Chondrocyte (in vitro differentiated cells): ENCODE measurements around the gene ID3. TPM values are rescaled to one million over a fixed set of nuclear protein-coding genes. Genes with fewer than 3 reads are reported as not detected.

Source experiments
- DNase-seq: peaks from one replicate; pipeline ENCODE4 v3.0.0; 2021; ENCODE audit warnings: mixed read lengths, low spot score
- H3K27ac Mint-ChIP-seq: one replicate; pipeline ENCODE4 v1.8.0; 2021; ENCODE audit warnings: mild to moderate bottlenecking, moderate library complexity, mixed read lengths; ENCODE audit not compliant: unreplicated experiment
- H3K27me3 Mint-ChIP-seq: 2 replicates; pipeline ENCODE4 v1.8.0; 2021; ENCODE audit warnings: low read depth, mixed read lengths
- H3K36me3 Mint-ChIP-seq: 2 replicates; pipeline ENCODE4 v1.8.0; 2021; ENCODE audit warnings: low read depth, mixed read lengths
- H3K4me1 Mint-ChIP-seq: 2 replicates; pipeline ENCODE4 v1.8.0; 2021; ENCODE audit warnings: low read depth, mild to moderate bottlenecking, mixed read lengths
- H3K4me3 Mint-ChIP-seq: one replicate; pipeline ENCODE4 v1.8.0; 2021; ENCODE audit warnings: mild to moderate bottlenecking, moderate library complexity, mixed read lengths; ENCODE audit not compliant: unreplicated experiment
- H3K9me3 Mint-ChIP-seq: 2 replicates; pipeline ENCODE4 v1.8.0; 2021; ENCODE audit warnings: low read depth, mixed read lengths
- CTCF ChIP-seq: fragments of 200-600 bp; sonication (generic); IDR thresholded peaks from 2 replicates; pipeline ENCODE4 v1.5.0; 2021; ENCODE audit warnings: antibody characterized with exemption, mild to moderate bottlenecking, moderate library complexity
- total RNA-seq: library from RNA; stranded (reverse); gene quantifications from 3 replicates; pipeline ENCODE4 v1.2.1, GENCODE V29; 2021

ID3 gene
- total RNA-seq, 1 donor from 2014 or later = 81.8 TPM

- peaks cover 56% of the 10 kb centered on the region for H3K4me1 Mint-ChIP-seq
- no peaks in the 10 kb centered on the region for H3K36me3 Mint-ChIP-seq
- no peak overlapping the region for H3K27ac Mint-ChIP-seq
- H3K27me3 Mint-ChIP-seq = no peaks in the 10 kb centered on the region
- H3K4me3 Mint-ChIP-seq = no peak overlapping the region
- DNase-seq = no peak
- TF ChIP-seq CTCF = no peak
- peaks cover 6% of the 10 kb centered on the region for H3K9me3 Mint-ChIP-seq
Observed at GRCh38 chr1:23574265-23574754, 15.0 kb upstream of the ID3 start.

GRCh38 chr1:23573574-23574182 is 14.4 kb upstream of the ID3 start:
- H3K9me3 Mint-ChIP-seq = peaks cover 6% of the 10 kb centered on the region
- H3K4me1 Mint-ChIP-seq = peaks cover 56% of the 10 kb centered on the region
- DNase-seq = no peak
- no peak overlapping the region for H3K4me3 Mint-ChIP-seq
- no peaks in the 10 kb centered on the region for H3K36me3 Mint-ChIP-seq
- no peaks in the 10 kb centered on the region for H3K27me3 Mint-ChIP-seq
- H3K27ac Mint-ChIP-seq = no peak overlapping the region
- TF ChIP-seq CTCF = no peak

DNA sequence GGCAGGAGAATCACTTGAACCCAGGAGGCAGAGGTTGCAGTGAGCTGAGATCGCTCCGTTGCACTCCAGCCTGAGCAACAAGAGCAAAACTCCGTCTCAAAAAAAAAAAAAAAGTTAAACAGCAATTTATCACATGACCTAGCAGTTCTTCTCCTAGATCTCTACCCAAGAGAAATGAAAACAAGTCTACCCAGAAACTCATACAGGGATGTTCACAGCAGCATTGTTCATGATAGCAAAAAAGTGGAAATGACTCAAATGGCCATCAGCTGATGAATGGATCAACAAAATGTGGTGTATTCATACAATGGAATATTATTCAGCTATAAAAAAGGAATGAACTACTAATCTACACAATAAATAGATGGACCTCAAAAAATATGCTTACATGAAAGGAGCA is 12.2 kb upstream of the ID3 start:
- no peak overlapping the region for H3K4me3 Mint-ChIP-seq
- H3K27ac Mint-ChIP-seq = no peak overlapping the region
- no peaks in the 10 kb centered on the region for H3K27me3 Mint-ChIP-seq
- H3K9me3 Mint-ChIP-seq = peaks cover 6% of the 10 kb centered on the region
- no peaks in the 10 kb centered on the region for H3K36me3 Mint-ChIP-seq
- H3K4me1 Mint-ChIP-seq = peaks cover 44% of the 10 kb centered on the region
- no peak for TF ChIP-seq CTCF
- no peak for DNase-seq

- Mint-ChIP-seq H3K36me3 (no peaks in the 10 kb centered on the region), H3K27me3 (no peaks in the 10 kb centered on the region), H3K4me3 (no peak overlapping the region), H3K4me1 (peaks cover 40% of the 10 kb centered on the region), H3K27ac (peak overlapping the region; percentile 41), H3K9me3 (peaks cover 4% of the 10 kb centered on the region)
- no peak for DNase-seq
- TF ChIP-seq CTCF = no peak
Observed at GRCh38 chr1:23570001-23570691, 10.8 kb upstream of the ID3 start.

- no peaks in the 10 kb centered on the region for H3K27me3 Mint-ChIP-seq
- no peaks in the 10 kb centered on the region for H3K36me3 Mint-ChIP-seq
- H3K4me3 Mint-ChIP-seq = peak overlapping the region; percentile 75
- H3K4me1 Mint-ChIP-seq = peaks cover 46% of the 10 kb centered on the region
- no peak for DNase-seq
- H3K9me3 Mint-ChIP-seq = no peaks in the 10 kb centered on the region
- TF ChIP-seq CTCF = no peak
- peak overlapping the region; percentile 93 for H3K27ac Mint-ChIP-seq
Observed at GRCh38 chr1:23568608-23569383, 9.5 kb upstream of the ID3 start.
